ENCODE results near the gene C5orf22.

DNA sequence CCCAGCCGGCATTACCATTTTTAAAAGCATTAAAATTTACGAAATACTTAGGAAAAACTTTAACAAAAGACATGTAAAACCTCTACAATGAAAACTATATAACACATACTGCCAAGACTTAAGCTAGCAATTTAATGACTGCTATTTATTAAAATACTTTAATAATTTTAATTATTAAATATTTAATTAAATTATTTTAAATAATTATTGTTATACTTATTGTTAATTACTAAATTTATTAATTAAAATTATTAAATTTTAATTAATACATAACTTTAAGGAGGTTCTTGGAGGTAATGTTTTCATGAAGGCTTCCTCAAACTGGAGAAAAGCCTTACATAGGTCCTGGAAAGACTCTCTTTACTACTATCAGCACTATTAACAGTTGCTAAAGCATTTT, 47.5 kb downstream of the C5orf22 start:
- TF ChIP-seq, protein P1, sequence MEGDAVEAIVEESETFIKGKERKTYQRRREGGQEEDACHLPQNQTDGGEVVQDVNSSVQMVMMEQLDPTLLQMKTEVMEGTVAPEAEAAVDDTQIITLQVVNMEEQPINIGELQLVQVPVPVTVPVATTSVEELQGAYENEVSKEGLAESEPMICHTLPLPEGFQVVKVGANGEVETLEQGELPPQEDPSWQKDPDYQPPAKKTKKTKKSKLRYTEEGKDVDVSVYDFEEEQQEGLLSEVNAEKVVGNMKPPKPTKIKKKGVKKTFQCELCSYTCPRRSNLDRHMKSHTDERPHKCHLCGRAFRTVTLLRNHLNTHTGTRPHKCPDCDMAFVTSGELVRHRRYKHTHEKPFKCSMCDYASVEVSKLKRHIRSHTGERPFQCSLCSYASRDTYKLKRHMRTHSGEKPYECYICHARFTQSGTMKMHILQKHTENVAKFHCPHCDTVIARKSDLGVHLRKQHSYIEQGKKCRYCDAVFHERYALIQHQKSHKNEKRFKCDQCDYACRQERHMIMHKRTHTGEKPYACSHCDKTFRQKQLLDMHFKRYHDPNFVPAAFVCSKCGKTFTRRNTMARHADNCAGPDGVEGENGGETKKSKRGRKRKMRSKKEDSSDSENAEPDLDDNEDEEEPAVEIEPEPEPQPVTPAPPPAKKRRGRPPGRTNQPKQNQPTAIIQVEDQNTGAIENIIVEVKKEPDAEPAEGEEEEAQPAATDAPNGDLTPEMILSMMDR (IDR thresholded peaks at IDR 0.05; ENCODE audit: low read depth, low read length, missing input control): no peak
- no peak for TF ChIP-seq YY1 (IDR thresholded peaks at IDR 0.05)
- no peak for TF ChIP-seq JUND (IDR thresholded peaks at IDR 0.05)
- no peak for TF ChIP-seq RAD21 (IDR thresholded peaks at IDR 0.05)
- TF ChIP-seq, protein P2, sequence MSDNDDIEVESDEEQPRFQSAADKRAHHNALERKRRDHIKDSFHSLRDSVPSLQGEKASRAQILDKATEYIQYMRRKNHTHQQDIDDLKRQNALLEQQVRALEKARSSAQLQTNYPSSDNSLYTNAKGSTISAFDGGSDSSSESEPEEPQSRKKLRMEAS (IDR thresholded peaks at IDR 0.05): no peak
- TF ChIP-seq EGR1 (IDR thresholded peaks at IDR 0.05; ENCODE audit: low read depth in 2 of 2): no peak
- TF ChIP-seq, protein P3, sequence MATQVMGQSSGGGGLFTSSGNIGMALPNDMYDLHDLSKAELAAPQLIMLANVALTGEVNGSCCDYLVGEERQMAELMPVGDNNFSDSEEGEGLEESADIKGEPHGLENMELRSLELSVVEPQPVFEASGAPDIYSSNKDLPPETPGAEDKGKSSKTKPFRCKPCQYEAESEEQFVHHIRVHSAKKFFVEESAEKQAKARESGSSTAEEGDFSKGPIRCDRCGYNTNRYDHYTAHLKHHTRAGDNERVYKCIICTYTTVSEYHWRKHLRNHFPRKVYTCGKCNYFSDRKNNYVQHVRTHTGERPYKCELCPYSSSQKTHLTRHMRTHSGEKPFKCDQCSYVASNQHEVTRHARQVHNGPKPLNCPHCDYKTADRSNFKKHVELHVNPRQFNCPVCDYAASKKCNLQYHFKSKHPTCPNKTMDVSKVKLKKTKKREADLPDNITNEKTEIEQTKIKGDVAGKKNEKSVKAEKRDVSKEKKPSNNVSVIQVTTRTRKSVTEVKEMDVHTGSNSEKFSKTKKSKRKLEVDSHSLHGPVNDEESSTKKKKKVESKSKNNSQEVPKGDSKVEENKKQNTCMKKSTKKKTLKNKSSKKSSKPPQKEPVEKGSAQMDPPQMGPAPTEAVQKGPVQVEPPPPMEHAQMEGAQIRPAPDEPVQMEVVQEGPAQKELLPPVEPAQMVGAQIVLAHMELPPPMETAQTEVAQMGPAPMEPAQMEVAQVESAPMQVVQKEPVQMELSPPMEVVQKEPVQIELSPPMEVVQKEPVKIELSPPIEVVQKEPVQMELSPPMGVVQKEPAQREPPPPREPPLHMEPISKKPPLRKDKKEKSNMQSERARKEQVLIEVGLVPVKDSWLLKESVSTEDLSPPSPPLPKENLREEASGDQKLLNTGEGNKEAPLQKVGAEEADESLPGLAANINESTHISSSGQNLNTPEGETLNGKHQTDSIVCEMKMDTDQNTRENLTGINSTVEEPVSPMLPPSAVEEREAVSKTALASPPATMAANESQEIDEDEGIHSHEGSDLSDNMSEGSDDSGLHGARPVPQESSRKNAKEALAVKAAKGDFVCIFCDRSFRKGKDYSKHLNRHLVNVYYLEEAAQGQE (IDR thresholded peaks at IDR 0.05): no peak
- TF ChIP-seq GABPA (IDR thresholded peaks at IDR 0.05 in 1 of 2, conservative IDR thresholded peaks at IDR 0.05 in 1 of 2): no peak
- TF ChIP-seq, protein P4, sequence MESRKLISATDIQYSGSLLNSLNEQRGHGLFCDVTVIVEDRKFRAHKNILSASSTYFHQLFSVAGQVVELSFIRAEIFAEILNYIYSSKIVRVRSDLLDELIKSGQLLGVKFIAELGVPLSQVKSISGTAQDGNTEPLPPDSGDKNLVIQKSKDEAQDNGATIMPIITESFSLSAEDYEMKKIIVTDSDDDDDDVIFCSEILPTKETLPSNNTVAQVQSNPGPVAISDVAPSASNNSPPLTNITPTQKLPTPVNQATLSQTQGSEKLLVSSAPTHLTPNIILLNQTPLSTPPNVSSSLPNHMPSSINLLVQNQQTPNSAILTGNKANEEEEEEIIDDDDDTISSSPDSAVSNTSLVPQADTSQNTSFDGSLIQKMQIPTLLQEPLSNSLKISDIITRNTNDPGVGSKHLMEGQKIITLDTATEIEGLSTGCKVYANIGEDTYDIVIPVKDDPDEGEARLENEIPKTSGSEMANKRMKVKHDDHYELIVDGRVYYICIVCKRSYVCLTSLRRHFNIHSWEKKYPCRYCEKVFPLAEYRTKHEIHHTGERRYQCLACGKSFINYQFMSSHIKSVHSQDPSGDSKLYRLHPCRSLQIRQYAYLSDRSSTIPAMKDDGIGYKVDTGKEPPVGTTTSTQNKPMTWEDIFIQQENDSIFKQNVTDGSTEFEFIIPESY (IDR thresholded peaks at IDR 0.05): no peak
- TF ChIP-seq FOXA1 (IDR thresholded peaks at IDR 0.05): no peak
- no peak for TF ChIP-seq SP1 (IDR thresholded peaks at IDR 0.05)
- TF ChIP-seq RXRA (IDR thresholded peaks at IDR 0.05): no peak
- no peak for TF ChIP-seq HNF4A (conservative IDR thresholded peaks at IDR 0.05)

All from liver (tissue), 3 donors.